EH (cell line): Measurements from ENCODE around the gene SLC26A8.

Source experiments
- DNase-seq: peaks from one replicate; pipeline ENCODE4 v3.0.0-alpha.2; 2015; ENCODE audit warnings: low read depth

The SLC26A8 gene

GRCh38 chr6:36023996-36024795 lies at the start of gene SLC26A8:
Gene SLC26A8 (minus strand): TSS chr6:36024641. CDS start chr6:36019707, 4,934 bp downstream.
- no peak for DNase-seq

GRCh38 chr6:36073587-36073986 lies 49.1 kb upstream of the SLC26A8 start:
- no peak for DNase-seq

- DNase-seq = no peak
Observed at GRCh38 chr6:36072681-36073080, 48.2 kb upstream of the SLC26A8 start.

DNA sequence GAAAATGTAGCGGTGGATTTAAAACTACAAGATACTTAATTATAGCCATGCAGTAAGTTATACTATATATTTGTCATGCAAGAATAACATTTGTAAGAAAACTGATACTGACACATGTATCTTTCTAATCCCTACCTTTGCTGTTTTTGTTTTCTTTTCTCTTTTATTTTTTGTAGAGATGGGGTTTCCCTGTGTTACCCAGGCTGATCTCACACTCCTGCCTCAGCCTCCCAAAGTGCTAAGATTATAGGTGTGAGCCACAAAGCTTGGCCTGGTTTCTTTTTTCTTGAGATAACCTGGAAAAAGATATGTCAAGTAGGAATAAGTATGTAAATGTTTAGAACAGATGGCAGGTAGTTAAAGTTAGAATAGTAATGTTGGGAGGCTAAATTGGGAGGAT lies 47.3 kb upstream of the SLC26A8 start:
- DNase-seq = no peak

DNA sequence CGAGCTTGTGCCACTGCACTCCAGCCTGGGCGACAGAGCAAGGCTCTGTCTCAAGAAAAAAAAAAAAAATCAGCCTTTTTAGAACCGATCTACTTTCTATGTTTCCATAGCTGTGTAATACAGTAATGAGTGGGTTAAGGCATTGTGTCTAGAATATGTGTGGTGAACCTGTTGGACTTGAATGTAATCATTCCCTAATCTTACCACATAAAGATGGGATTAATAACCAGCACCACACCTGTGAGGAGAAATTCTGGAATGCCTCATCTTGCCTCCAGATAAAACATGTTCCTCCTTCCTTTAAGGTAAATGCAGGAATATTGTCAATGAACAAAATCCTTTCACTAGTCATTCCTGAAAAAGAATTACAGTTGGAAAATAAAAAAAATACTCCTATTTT lies 46.8 kb upstream of the SLC26A8 start:
- no peak for DNase-seq

DNA sequence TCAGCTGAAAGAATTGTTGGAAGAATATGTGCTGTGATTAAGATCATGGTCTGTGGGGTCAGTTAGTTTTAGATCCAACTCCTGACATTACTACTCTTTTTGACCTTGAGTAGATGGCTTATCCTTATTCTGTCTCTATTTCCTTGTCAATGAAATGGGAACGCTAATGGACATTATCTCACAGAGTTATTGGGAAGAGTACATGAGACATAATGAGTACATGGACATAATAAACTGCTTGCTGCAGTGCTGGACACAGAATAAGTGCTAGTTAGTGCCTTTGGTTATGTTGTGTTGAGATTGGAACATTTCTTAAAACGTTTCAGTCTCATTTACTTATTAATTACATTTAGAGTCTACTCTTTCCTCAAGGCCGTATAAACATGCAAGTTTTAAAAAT lies 45.8 kb upstream of the SLC26A8 start:
- no peak for DNase-seq

- DNase-seq = no peak
Observed at GRCh38 chr6:36069573-36069972, 45.1 kb upstream of the SLC26A8 start.

- DNase-seq = no peak
Observed at GRCh38 chr6:36068586-36068985, 44.1 kb upstream of the SLC26A8 start.

GRCh38 chr6:36068012-36068392 lies 43.6 kb upstream of the SLC26A8 start:
- DNase-seq = no peak

DNA sequence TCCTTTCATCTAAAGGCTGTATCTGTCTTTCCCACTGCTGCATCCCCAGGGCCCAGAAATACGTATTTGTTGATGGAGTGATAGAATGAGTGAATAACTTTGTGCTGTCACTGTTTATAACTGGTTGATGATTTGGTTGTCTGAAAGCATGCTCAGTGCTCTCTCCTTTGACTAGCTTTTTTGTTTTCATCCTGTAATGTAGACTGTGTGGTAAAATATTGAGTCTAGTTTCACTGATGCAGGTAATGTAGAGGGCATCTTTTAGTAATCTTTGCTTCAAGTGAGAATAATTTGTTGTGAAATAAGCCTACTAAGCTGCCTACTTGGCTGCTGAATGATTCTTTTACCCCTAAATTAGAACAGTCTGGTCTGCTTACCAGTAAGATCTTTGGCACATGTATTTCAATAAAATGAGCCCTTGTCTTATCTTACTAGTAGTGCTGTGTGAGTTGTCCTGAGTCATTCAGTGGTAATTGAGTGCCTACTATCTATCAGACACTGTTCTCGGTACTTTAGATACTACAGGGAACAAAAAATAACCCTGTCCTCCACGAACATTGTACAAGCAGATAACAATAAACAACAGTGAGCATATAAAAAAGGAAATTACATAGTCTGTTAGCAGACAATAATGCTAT lies 43.1 kb upstream of the SLC26A8 start:
- DNase-seq = peak; percentile 37

- no peak for DNase-seq
Observed at GRCh38 chr6:36066817-36067216, 42.4 kb upstream of the SLC26A8 start.

GRCh38 chr6:36065916-36066315 lies 41.5 kb upstream of the SLC26A8 start:
- DNase-seq = no peak

DNA sequence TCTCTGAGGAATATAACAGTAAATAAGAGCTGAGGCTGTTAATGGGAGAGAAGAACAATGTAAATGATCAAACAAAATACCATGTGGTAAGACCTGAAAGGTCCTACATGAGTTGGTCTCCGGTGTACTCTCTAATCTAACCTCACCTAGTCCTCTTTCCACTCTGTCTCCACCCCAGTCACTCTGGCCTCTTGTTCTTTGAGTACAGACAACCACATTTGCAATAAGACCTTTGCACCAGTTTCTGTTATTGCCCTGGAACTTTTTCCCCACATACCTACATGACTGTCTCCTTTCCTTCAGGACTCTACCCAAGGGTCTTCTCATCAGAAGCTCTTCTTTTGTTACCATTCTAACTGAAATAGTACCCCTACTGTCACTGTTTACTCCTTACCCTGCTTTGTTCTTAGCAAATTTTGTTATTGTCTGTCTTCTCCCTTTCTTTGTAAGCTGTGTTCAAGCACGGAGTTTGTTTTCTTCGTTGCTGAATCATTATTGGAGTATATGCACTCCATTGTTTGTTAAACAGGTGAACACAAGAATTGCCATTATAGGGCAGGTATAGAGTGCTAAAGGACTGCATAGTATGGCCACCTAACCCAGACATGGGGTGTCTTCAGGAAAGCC lies 40.4 kb upstream of the SLC26A8 start:
- no peak for DNase-seq

GRCh38 chr6:36063318-36064060 lies 39.0 kb upstream of the SLC26A8 start:
- no peak for DNase-seq

GRCh38 chr6:36062247-36062646 lies 37.8 kb upstream of the SLC26A8 start:
- no peak for DNase-seq

DNA sequence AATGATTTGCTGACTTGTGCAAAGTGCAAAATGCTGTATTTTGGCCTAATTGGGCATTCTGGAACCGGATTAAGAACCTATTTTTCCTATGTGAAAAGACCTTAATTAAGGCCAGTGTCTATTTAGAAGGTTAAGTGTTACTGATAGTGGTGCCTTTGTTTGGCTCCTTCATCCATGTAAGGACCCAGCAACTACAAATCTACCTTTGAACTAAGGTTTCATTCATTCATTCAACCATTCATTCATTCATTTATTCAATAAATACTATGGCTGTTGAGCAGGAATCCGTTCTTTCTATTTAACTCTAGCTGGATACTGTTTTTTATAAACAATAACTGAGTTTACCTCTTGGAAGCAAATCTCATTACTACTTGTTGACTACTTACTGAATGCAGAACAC lies 36.8 kb upstream of the SLC26A8 start:
- DNase-seq = no peak

GRCh38 chr6:36056178-36056577 lies 31.7 kb upstream of the SLC26A8 start:
- no peak for DNase-seq

DNA sequence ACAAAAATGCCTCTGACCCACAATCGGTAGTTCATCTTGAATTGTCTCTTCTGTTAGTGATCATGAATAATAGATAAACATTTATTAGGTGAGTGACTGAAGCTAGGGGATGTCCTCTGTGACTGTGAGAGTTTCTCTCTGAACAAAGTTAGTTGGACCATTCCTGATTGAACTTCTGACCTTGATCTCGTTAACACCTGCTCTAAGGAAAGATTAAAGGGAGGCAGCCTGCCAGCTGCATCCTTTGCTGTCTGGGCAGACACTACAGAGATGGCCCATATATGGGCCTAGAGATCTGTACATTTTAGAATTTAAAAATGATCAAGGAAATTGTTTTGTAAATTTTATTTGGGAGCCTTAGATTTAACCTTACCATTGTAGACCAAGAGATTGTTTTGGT lies 30.5 kb upstream of the SLC26A8 start:
- DNase-seq = no peak

DNA sequence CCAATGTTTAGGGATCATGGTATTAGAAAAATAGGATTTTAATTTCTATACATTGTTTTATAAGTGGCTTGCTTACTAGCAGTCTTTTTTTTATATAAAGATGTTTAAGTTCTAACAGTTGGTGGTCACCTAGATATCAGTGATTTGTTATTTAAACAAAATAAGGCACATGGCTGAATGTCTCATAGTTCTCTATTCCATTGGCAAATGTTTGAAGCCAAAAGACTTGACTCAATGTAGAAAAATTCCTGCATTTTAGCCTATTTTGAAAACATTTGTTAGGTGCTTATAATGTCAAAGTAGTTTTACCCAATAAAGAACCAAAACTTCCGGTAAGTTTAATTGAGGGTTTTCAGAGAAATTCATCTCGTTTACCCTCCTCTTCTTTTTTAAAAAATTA lies 30.0 kb upstream of the SLC26A8 start:
- DNase-seq = no peak

- DNase-seq = no peak
Observed at GRCh38 chr6:36053878-36054277, 29.4 kb upstream of the SLC26A8 start.

DNA sequence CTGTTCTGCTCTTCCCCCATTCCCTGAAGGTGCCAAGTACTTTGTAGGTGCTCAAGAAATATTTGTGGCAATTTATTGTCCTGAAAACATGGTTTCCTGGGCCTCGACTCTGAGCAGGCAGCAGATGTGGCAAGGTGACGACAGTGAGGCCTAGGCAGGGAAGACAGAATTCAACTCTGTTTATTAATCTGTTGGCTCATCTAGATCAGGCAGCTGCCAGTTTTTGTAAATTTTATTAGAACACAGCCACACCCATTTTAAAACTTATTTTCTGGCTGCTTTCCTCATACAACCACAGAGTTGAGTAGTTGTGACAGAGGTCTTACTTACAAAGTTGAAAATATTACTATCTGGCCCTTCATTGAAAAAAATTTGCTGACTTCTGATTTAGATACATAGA lies 27.7 kb upstream of the SLC26A8 start:
- DNase-seq = no peak

DNA sequence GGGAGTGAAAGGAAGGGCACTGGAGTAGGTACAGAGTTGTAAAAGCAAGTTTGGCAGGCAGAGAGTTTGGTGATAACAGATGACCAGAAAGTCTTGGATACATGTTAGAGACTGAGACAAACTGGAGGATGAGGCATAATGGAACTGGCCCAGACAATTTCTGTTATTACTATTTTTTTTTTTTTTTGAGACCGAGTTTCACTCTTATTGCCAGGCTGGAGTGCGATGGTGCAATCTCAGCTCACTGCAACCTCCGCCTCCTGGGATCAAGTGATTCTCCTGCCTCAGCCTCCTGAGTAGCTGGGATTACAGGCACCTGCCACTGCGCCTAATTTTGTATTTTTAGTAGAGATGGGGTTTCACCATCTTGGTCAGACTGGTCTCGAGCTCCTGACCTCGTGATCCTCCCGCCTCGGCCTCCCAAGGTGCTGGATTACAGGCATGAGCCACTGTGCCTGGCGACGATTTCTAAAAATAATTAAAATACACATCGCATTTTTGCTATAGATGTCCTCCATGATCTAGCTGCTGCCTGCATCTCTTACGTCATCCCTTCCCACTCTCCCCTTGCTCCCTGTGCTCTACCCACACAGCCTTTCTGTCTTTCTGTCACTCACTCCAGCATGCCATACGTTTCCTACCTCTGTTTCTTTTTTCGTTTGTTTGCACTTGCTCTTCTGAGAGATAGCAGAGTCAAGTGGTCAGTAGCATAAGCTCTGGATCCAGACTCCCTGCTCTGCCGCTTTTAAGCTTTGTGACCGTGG lies 26.7 kb upstream of the SLC26A8 start:
- DNase-seq = no peak
